ENCODE results near the gene CZIB.

CZIB gene

DNA sequence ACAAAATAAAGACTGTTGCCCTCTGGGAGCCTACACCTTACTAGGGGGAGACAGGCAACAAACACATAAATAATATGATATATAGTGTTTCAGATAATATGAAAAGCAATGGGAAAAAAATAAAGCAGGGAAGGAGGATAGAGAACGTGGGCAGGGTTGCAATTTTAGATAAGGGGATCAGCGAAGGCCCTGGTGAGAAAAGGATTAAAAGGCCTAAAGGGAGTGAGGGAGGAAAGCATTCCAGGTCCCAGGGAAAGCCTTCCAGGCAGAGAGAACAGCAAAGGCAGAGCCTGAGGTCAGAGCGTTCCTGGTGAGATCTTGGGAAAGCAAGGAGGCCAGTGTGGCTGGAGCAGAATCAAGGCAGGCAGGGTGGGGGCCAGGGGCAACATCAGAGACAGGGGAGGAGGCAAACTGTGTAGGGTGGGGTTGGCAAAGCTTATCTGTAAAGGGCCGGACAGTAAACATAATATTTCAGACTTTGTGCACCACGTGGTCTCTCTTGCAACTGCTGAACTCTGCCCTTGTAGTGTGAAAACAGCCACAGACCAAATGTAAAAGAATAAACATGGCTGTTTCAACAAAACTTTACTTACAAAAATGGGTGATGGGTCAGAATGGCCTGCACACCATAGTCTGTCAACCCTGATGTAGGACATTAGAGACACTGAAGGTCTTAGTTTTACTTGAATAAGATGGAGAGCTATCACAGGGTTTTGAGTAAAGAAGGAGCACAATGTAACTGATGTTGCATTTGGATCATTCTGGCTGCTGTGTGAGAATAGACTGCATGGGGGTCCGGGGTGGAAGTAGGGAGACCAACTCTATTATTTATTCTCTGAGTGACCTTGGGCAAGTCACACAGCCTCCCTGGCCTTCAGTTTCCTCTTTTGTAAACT lies 37.1 kb downstream of the CZIB start:
- peak; percentile 35 for DNase-seq
- TF ChIP-seq, protein P1, sequence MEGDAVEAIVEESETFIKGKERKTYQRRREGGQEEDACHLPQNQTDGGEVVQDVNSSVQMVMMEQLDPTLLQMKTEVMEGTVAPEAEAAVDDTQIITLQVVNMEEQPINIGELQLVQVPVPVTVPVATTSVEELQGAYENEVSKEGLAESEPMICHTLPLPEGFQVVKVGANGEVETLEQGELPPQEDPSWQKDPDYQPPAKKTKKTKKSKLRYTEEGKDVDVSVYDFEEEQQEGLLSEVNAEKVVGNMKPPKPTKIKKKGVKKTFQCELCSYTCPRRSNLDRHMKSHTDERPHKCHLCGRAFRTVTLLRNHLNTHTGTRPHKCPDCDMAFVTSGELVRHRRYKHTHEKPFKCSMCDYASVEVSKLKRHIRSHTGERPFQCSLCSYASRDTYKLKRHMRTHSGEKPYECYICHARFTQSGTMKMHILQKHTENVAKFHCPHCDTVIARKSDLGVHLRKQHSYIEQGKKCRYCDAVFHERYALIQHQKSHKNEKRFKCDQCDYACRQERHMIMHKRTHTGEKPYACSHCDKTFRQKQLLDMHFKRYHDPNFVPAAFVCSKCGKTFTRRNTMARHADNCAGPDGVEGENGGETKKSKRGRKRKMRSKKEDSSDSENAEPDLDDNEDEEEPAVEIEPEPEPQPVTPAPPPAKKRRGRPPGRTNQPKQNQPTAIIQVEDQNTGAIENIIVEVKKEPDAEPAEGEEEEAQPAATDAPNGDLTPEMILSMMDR (IDR thresholded peaks at IDR 0.05; ENCODE audit: low read depth, low read length): no peak
- peak overlapping the region; percentile 63 for H3K27ac ChIP-seq
- no peak overlapping the region for H3K4me3 ChIP-seq (ENCODE audit: low read depth, low read length)
- no peaks in the 10 kb centered on the region for H3K27me3 ChIP-seq (ENCODE audit: insufficient read depth, low read depth, severe bottlenecking)
- no peaks in the 10 kb centered on the region for H3K36me3 ChIP-seq
- no peaks in the 10 kb centered on the region for H3K9me3 ChIP-seq (ENCODE audit: severe bottlenecking)

DNA sequence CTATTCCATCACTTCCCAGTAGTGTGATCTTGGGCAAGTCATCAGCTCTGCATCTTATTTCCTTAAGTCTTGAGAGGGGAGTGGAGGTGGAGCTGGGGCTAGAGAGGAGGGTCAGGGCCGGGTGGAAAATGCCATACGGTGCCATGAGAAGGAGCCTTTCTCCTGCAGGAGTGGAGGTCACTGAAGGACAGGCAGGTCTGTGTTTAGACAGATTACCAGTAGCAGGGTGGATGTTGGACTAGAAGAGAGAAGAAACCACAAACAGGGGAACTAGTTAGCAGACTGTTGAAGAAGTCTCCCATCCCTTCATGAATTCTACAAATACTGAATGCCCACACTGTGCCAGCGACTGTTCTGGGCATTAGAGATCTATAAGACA lies 37.7 kb downstream of the CZIB start:
- H3K4me3 ChIP-seq (ENCODE audit: low read depth, low read length): no peak overlapping the region
- no peaks in the 10 kb centered on the region for H3K9me3 ChIP-seq (ENCODE audit: severe bottlenecking)
- no peaks in the 10 kb centered on the region for H3K27me3 ChIP-seq (ENCODE audit: insufficient read depth, low read depth, severe bottlenecking)
- peak; percentile 59 for DNase-seq
- no peaks in the 10 kb centered on the region for H3K36me3 ChIP-seq
- TF ChIP-seq, protein P1 (IDR thresholded peaks at IDR 0.05; ENCODE audit: low read depth, low read length): no peak
- H3K27ac ChIP-seq: peak overlapping the region; percentile 63

DNA sequence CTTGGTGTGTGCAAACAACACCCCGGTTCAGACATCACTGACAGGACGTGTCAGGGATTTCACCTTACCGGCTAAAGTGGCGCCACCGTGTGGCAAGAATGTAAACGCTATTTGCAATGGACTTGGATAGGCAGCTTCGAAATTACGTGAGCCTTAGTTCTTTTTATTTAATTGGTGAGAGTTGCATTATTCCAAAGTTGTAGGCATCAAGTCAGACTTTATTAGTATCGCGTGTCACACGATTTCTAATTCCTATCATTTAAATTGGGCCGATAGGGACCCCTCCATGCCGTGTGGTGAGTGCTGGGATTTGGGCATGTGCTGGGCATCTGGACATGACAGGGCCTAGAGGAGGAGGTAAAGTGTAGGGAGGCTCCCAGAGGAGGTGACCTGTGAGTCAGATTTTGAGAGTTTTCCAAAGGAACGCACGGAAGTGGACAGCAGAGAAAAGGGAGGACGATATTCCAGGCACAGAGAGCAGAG lies 38.3 kb downstream of the CZIB start:
- Histone ChIP-seq H3K27ac (peak overlapping the region; percentile 63), H3K27me3 (ENCODE audit: insufficient read depth, low read depth, severe bottlenecking) (no peaks in the 10 kb centered on the region), H3K36me3 (no peaks in the 10 kb centered on the region), H3K4me3 (ENCODE audit: low read depth, low read length) (no peak overlapping the region), H3K9me3 (ENCODE audit: severe bottlenecking) (no peaks in the 10 kb centered on the region)
- peak; percentile 86 for DNase-seq
- TF ChIP-seq, protein P1 (IDR thresholded peaks at IDR 0.05; ENCODE audit: low read depth, low read length): peak; percentile 73

DNA sequence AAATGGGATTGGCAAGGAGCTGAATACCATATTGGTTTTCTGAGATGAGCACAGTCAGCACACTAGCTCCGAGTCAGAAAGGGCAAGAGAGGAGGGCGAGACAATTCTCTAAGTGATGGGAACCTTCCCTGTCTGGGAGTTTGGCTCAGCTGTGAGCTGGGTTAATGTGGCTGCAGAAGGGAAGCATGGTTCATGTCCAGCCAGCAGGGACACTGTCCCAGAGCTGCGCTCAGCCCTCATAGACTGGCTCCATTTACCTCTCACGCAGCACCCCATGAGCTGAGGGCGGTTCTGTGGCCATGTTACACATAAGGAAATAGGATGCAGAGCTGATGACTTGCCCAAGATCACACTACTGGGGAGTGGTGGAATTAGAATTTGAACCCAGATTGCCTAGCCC lies 39.5 kb downstream of the CZIB start:
- no peak for DNase-seq
- Histone ChIP-seq H3K27me3 (ENCODE audit: insufficient read depth, low read depth, severe bottlenecking) (no peaks in the 10 kb centered on the region), H3K36me3 (no peaks in the 10 kb centered on the region), H3K27ac (no peak overlapping the region), H3K9me3 (ENCODE audit: severe bottlenecking) (no peaks in the 10 kb centered on the region), H3K4me3 (ENCODE audit: low read depth, low read length) (no peak overlapping the region)
- TF ChIP-seq, protein P1 (IDR thresholded peaks at IDR 0.05; ENCODE audit: low read depth, low read length): no peak

DNA sequence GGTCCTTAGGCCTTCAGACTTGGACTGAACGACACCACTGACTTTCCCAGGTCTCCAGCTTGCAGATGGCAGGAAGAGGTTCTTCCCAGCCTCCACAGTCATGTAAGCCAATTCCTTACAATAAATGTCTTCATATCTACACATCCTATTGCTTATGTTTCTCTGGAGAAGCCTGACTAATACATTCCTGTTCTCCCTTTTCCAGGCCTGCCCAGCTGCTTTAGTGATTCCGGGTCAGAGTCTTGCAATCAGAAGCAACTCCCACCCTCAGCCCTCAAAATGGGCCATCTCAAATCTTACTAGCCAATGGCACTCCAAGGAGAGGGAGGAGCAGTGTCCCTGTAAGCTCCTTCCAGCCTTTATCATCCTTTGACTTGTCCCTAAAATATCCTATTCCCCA lies 40.2 kb downstream of the CZIB start:
- TF ChIP-seq, protein P1 (IDR thresholded peaks at IDR 0.05; ENCODE audit: low read depth, low read length): no peak
- Histone ChIP-seq H3K27ac (no peak overlapping the region), H3K4me3 (ENCODE audit: low read depth, low read length) (no peak overlapping the region), H3K27me3 (ENCODE audit: insufficient read depth, low read depth, severe bottlenecking) (no peaks in the 10 kb centered on the region), H3K9me3 (ENCODE audit: severe bottlenecking) (no peaks in the 10 kb centered on the region), H3K36me3 (no peaks in the 10 kb centered on the region)
- no peak for DNase-seq
